HT1080 (cell line): ENCODE measurements around the gene PLD5. TPM values are rescaled to one million over a fixed set of nuclear protein-coding genes. Genes with fewer than 3 reads are reported as not detected.
"Not testable (repeated sequence)": the region's sequence is repeated elsewhere in the genome, so short reads cannot be mapped to it uniquely, and the experiment has no call there.

Experiments
- DNase-seq: peaks from one replicate; pipeline ENCODE4 v3.0.0-alpha.2; 2015; ENCODE audit warnings: low read depth
- total RNA-seq: library from RNA; depleted of rRNA; stranded (reverse); fragments of >200 nt; shearing (Covaris generic); gene quantifications from 2 replicates; pipeline ENCODE4 v1.2.3, GENCODE V29; 2014

Gene PLD5
- total RNA-seq, 1 experiment from 2014 or later: 1.2 TPM

GRCh38 chr1:242282758-242283485 lies 241.6 kb downstream of the PLD5 start:
- DNase-seq: not testable (repeated sequence)

GRCh38 chr1:242278406-242278805 lies 246.1 kb downstream of the PLD5 start:
- DNase-seq: not testable (repeated sequence)

- DNase-seq: not testable (repeated sequence)
Observed at GRCh38 chr1:242276769-242277168, 247.7 kb downstream of the PLD5 start.

- DNase-seq: not testable (repeated sequence)
Observed at GRCh38 chr1:242267004-242267403, 257.5 kb downstream of the PLD5 start.

- DNase-seq: not testable (repeated sequence)
Observed at GRCh38 chr1:242264419-242264818, 260.1 kb downstream of the PLD5 start.

- DNase-seq: no peak
Observed at GRCh38 chr1:242245255-242245654, 279.2 kb downstream of the PLD5 start.

- DNase-seq: no peak
Observed at GRCh38 chr1:242243472-242243871, 281.0 kb downstream of the PLD5 start.

GRCh38 chr1:242242983-242243382 lies 281.5 kb downstream of the PLD5 start:
- DNase-seq: no peak

GRCh38 chr1:242241936-242242335 lies 282.6 kb downstream of the PLD5 start:
- no peak for DNase-seq

- no peak for DNase-seq
Observed at GRCh38 chr1:242240691-242241090, 283.8 kb downstream of the PLD5 start.

GRCh38 chr1:242240077-242240476 lies 284.4 kb downstream of the PLD5 start:
- DNase-seq: no peak

- DNase-seq: no peak
Observed at GRCh38 chr1:242239398-242239797, 285.1 kb downstream of the PLD5 start.

GRCh38 chr1:242237051-242237450 lies 287.4 kb downstream of the PLD5 start:
- no peak for DNase-seq

GRCh38 chr1:242228991-242229390 lies 295.5 kb downstream of the PLD5 start:
- no peak for DNase-seq

- DNase-seq: peak; percentile 39
Observed at GRCh38 chr1:242225767-242226573, 298.5 kb downstream of the PLD5 start.

- DNase-seq: peak; percentile 61
Observed at GRCh38 chr1:242224878-242225766, 299.4 kb downstream of the PLD5 start.

- DNase-seq: no peak
Observed at GRCh38 chr1:242224461-242224860, 300.0 kb downstream of the PLD5 start.

GRCh38 chr1:242219905-242220304 lies 304.6 kb downstream of the PLD5 start:
- DNase-seq: no peak

- no peak for DNase-seq
Observed at GRCh38 chr1:242219298-242219901, 305.1 kb downstream of the PLD5 start.

- no peak for DNase-seq
Observed at GRCh38 chr1:242216368-242216767, 308.1 kb downstream of the PLD5 start.

GRCh38 chr1:242214455-242214854 lies 310.0 kb downstream of the PLD5 start:
- DNase-seq: not testable (repeated sequence)
